Measurements from ENCODE around the gene USE1.
A peak's percentile ranks its signal among the peaks of the same experiment; 100 is the strongest.

USE1 gene

GRCh38 chr19:17205237-17206140, 9.7 kb upstream of the USE1 start:
- peak; percentile 60 for DNase-seq

GRCh38 chr19:17206736-17207581, 8.2 kb upstream of the USE1 start:
- DNase-seq, result no peak

- peak; percentile 70 for DNase-seq
Measured at GRCh38 chr19:17209126-17210036, 5.8 kb upstream of the USE1 start.

GRCh38 chr19:17210296-17210695, 4.9 kb upstream of the USE1 start:
- DNase-seq, result no peak

- no peak for DNase-seq
Measured at GRCh38 chr19:17211547-17212446, 3.4 kb upstream of the USE1 start.

- DNase-seq, result no peak
Measured at GRCh38 chr19:17213334-17213733, 1.8 kb upstream of the USE1 start.

- no peak for DNase-seq
Measured at GRCh38 chr19:17214508-17215126, 540 bp upstream of the USE1 start.

- no peak for DNase-seq
Measured at GRCh38 chr19:17216058-17216670, 1.0 kb downstream of the USE1 start.

GRCh38 chr19:17219286-17219685, 4.1 kb downstream of the USE1 start:
- no peak for DNase-seq

GRCh38 chr19:17220207-17220758, 5.1 kb downstream of the USE1 start:
- DNase-seq, result no peak

GRCh38 chr19:17225053-17225452, 9.9 kb downstream of the USE1 start:
- no peak for DNase-seq

- DNase-seq, result peak; percentile 97
Measured at GRCh38 chr19:17226002-17226933, 11.1 kb downstream of the USE1 start, which contains the start of gene OCEL1. Gene OCEL1 (plus strand): TSS chr19:17226226. CDS start chr19:17226248, 22 bp downstream.

GRCh38 chr19:17227798-17228367, 12.7 kb downstream of the USE1 start:
- no peak for DNase-seq

- no peak for DNase-seq
Measured at GRCh38 chr19:17229890-17230289, 14.7 kb downstream of the USE1 start.

GRCh38 chr19:17232258-17232657, 17.1 kb downstream of the USE1 start:
- no peak for DNase-seq

GRCh38 chr19:17234911-17235299, 19.7 kb downstream of the USE1 start:
- peak; percentile 76 for DNase-seq

- peak; percentile 79 for DNase-seq
Measured at GRCh38 chr19:17235300-17235970, 20.3 kb downstream of the USE1 start.

Data from activated CD4-positive, alpha-beta T cell treated with anti-CD3 and anti-CD28 coated beads, Interleukin-10, Interleukin-2, amounts not matched to agents 100 ng/mL and 50 ng/mL, durations not matched to agents 16 hours and 8 hours (primary cell).